HepG2 (cell line): ENCODE measurements around the gene MAPK12. TPM values are rescaled to one million over a fixed set of nuclear protein-coding genes. Genes with fewer than 3 reads are reported as not detected.

ENCODE experiments used
- EHMT2 ChIP-seq: fragments of 200-600 bp; sonication (generic); IDR thresholded peaks from 2 replicates; pipeline ENCODE4 v1.7.0; 2017; ENCODE audit warnings: antibody characterized with exemption, low read depth, low read length, borderline replicate concordance
- FIP1L1 ChIP-seq: fragments of 200-400 bp; formaldehyde crosslinking; IDR thresholded peaks from 2 replicates; pipeline ENCODE4 v1.6.1; 2018; ENCODE audit warnings: low read depth, mild to moderate bottlenecking, low read length, moderate library complexity, borderline replicate concordance; ENCODE audit not compliant: insufficient read depth
- HDAC6 ChIP-seq: fragments of 200-600 bp; sonication (generic); IDR thresholded peaks from 2 replicates; pipeline ENCODE4 v1.7.0; 2017; ENCODE audit warnings: mild to moderate bottlenecking, antibody characterized with exemption, low read length, low read depth
- JUN ChIP-seq: sonication (generic); formaldehyde crosslinking; IDR thresholded peaks from 2 replicates; pipeline ENCODE4 v1.4.0; 2020; ENCODE audit warnings: mild to moderate bottlenecking, missing genetic modification reagents
- KDM4B ChIP-seq: sonication (generic); formaldehyde crosslinking; IDR thresholded peaks from 2 replicates; pipeline ENCODE4 v1.4.0; 2020; ENCODE audit warnings: missing genetic modification reagents
- KDM6A ChIP-seq: IDR thresholded peaks from 2 replicates; pipeline ENCODE4 v1.6.1; 2016; ENCODE audit warnings: low read depth
- KMT2A ChIP-seq: sonication (generic); formaldehyde crosslinking; IDR thresholded peaks from 2 replicates; pipeline ENCODE4 v1.4.0; 2020; ENCODE audit warnings: missing genetic modification reagents
- MED1 ChIP-seq: sonication (generic); formaldehyde crosslinking; IDR thresholded peaks from 2 replicates; pipeline ENCODE4 v1.4.0; 2020; ENCODE audit warnings: missing genetic modification reagents
- POLR2G ChIP-seq: fragments of 200-400 bp; formaldehyde crosslinking; IDR thresholded peaks from 2 replicates; pipeline ENCODE4 v1.6.1; 2018; ENCODE audit warnings: mild to moderate bottlenecking, low read depth, low read length, moderate library complexity
- SIN3B ChIP-seq: fragments of 150-350 bp; IDR thresholded peaks from 2 replicates; pipeline ENCODE4 v1.6.1; 2014; ENCODE audit warnings: low read length
- WIZ ChIP-seq: sonication (generic); formaldehyde crosslinking; IDR thresholded peaks from 2 replicates; pipeline ENCODE4 v1.5.1; 2020; ENCODE audit warnings: mild to moderate bottlenecking, missing genetic modification reagents
- ZNF143 ChIP-seq: sonication (generic); formaldehyde crosslinking; IDR thresholded peaks from 2 replicates; pipeline ENCODE4 v1.4.0; 2020; ENCODE audit warnings: missing genetic modification reagents
- ZNF331 ChIP-seq: sonication (generic); formaldehyde crosslinking; IDR thresholded peaks from 2 replicates; pipeline ENCODE4 v1.4.0; 2020; ENCODE audit warnings: missing genetic modification reagents
- ZNF430 ChIP-seq: sonication (generic); formaldehyde crosslinking; IDR thresholded peaks from 2 replicates; pipeline ENCODE4 v1.9.0; 2021; ENCODE audit warnings: mild to moderate bottlenecking, missing genetic modification reagents
- ZNF460 ChIP-seq: sonication (generic); formaldehyde crosslinking; IDR thresholded peaks from 2 replicates; pipeline ENCODE4 v1.5.1; 2020; ENCODE audit warnings: missing genetic modification reagents, mild to moderate bottlenecking, borderline replicate concordance
- ZNF7 ChIP-seq: IDR thresholded peaks from 2 replicates; pipeline ENCODE4 v1.6.1; 2016; ENCODE audit warnings: missing biosample characterization, missing genetic modification reagents
- polyA plus RNA-seq, 8 experiments: library from polyadenylated mRNA; depleted of rRNA in 3 of 8; stranded (reverse) in 7 of 8; unstranded in 1 of 8; fragments of >200 nt; fragmentation: Illumina TruSeq in 4 of 8; extraction: Trizol in 4 of 8; gene quantifications; 2 replicates each; pipeline versions ENCODE4 v1.2.1 to v1.2.3, GENCODE V29; 2011 to 2016; ENCODE audit warnings: low read depth in 4 of 8, missing spikeins in 1 of 8, mixed read lengths in 1 of 8; ENCODE audit not compliant: insufficient read depth in 1 of 8
- total RNA-seq, 5 experiments: library from RNA; depleted of rRNA; stranded (reverse); fragments of >200 nt; fragmentation: Illumina TruSeq; extraction: Trizol; gene quantifications; 2 replicates each; pipeline ENCODE4 v1.2.3, GENCODE V29; 2016; ENCODE audit warnings: low read depth in 1 of 5
- TF ChIP-seq, protein P1 (sequence below), 2 experiments: sonication (generic) in 1 of 2; formaldehyde crosslinking in 1 of 2; IDR thresholded peaks; 2 replicates each; pipeline versions ENCODE4 v1.4.0 to v1.6.1; 2018 to 2020; ENCODE audit warnings: missing genetic modification reagents in 2 of 2, borderline replicate concordance in 1 of 2, low read depth in 1 of 2, mild to moderate bottlenecking in 1 of 2, missing biosample characterization in 1 of 2
- TF ChIP-seq, protein P2 (sequence below): sonication (generic); formaldehyde crosslinking; IDR thresholded peaks from 2 replicates; pipeline ENCODE4 v1.5.0; 2020; ENCODE audit warnings: missing genetic modification reagents
- TF ChIP-seq, protein P3 (sequence below): sonication (generic); formaldehyde crosslinking; IDR thresholded peaks from 2 replicates; pipeline ENCODE4 v1.8.1; 2023; ENCODE audit warnings: missing genetic modification reagents, mild to moderate bottlenecking, borderline replicate concordance
- TF ChIP-seq, protein P4 (sequence below): IDR thresholded peaks from 2 replicates; pipeline ENCODE4 v1.6.1; 2016; ENCODE audit warnings: missing compliant biosample characterization, missing genetic modification reagents, borderline replicate concordance
- TF ChIP-seq, protein P5 (sequence below): sonication (generic); formaldehyde crosslinking; IDR thresholded peaks from 2 replicates; pipeline ENCODE4 v1.4.0; 2020; ENCODE audit warnings: missing genetic modification reagents
- TF ChIP-seq, protein P6 (sequence below): sonication (generic); formaldehyde crosslinking; IDR thresholded peaks from 2 replicates; pipeline ENCODE4 v1.8.1; 2023; ENCODE audit warnings: mild to moderate bottlenecking, moderate library complexity, missing genetic modification reagents

The MAPK12 gene
- total and polyA plus RNA-seq, 2 of the 13 experiments (the other 11 are each of a cell fraction or from before 2014, with no cell fraction given) = 22.2 to 23.3 TPM

DNA sequence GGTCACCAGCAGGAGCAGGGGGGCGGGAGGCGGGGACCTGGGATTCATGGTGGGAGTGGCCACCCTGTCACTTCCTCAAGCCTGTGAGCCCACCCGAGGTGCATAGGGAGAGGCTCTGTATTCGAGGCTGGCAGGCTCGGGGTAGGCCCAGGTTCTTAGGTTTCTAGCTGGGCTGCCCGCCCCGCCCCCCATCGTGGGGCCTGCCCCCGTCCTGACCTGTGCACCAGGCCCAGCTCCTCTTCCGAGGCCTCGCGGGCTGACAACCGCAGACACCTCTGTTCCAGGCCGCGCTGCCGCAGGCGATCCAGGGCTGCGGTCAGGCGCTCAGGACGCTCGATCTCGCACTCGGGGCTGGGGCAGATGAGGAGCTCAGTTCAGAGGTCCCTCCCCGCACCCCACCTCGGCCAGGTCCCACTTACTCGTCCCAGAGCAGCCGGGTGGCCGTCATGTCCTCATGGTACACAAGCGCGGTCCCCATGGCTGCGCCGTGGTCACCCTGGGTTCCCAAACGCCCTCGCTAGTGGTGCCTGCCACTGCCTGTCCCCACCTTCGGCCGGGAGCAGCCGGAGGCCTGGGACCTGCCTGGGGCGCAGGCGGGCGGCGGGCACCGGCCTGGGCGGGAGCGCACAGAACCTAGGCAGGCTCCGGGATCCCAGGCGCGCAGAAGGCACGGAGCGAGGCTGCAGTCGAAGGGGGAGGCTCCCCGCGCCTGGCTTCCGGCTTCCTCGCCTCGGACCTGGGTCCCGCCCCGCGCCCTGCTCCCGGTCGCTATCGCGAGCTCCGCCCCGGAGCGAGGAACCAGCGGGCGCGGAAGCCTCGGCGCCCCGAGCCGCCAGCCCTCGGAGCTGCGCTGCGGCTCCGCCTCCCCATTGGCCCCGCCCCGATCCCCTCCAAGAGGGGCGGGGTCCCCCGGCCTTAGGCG, 10.7 kb downstream of the MAPK12 start, which contains the start of gene HDAC10 (continued):
- no peak for TF ChIP-seq SIN3B
- TF ChIP-seq JUN = no peak
- TF ChIP-seq HDAC6 = no peak
- peak; percentile 8; the same call in 1 of the 2 replicates for TF ChIP-seq ZNF331 (CRISPR knock-in tag)
- no peak for TF ChIP-seq ZNF430 (CRISPR knock-in tag)
- TF ChIP-seq EHMT2 = no peak
- TF ChIP-seq, protein P1, sequence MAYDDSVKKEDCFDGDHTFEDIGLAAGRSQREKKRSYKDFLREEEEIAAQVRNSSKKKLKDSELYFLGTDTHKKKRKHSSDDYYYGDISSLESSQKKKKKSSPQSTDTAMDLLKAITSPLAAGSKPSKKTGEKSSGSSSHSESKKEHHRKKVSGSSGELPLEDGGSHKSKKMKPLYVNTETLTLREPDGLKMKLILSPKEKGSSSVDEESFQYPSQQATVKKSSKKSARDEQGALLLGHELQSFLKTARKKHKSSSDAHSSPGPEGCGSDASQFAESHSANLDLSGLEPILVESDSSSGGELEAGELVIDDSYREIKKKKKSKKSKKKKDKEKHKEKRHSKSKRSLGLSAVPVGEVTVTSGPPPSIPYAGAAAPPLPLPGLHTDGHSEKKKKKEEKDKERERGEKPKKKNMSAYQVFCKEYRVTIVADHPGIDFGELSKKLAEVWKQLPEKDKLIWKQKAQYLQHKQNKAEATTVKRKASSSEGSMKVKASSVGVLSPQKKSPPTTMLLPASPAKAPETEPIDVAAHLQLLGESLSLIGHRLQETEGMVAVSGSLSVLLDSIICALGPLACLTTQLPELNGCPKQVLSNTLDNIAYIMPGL (CRISPR knock-in tag; IDR thresholded peaks at IDR 0.05; ENCODE audit: borderline replicate concordance in 1 of 2, low read depth in 1 of 2) = peak in 1 of 2 experiments; percentile 85; a peak in 3 of 4 replicates
- TF ChIP-seq ZNF460 = no peak
- TF ChIP-seq, protein P2, sequence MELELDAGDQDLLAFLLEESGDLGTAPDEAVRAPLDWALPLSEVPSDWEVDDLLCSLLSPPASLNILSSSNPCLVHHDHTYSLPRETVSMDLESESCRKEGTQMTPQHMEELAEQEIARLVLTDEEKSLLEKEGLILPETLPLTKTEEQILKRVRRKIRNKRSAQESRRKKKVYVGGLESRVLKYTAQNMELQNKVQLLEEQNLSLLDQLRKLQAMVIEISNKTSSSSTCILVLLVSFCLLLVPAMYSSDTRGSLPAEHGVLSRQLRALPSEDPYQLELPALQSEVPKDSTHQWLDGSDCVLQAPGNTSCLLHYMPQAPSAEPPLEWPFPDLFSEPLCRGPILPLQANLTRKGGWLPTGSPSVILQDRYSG (CRISPR knock-in tag) = no peak
- TF ChIP-seq FIP1L1 = no peak; the same call in 1 of the 2 replicates
- peak; percentile 73 for TF ChIP-seq POLR2G
- no peak for TF ChIP-seq WIZ (CRISPR knock-in tag)
- TF ChIP-seq, protein P3, sequence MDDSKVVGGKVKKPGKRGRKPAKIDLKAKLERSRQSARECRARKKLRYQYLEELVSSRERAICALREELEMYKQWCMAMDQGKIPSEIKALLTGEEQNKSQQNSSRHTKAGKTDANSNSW (CRISPR knock-in tag) = peak; percentile 80; the same call in 1 of the 2 replicates
- TF ChIP-seq, protein P4, sequence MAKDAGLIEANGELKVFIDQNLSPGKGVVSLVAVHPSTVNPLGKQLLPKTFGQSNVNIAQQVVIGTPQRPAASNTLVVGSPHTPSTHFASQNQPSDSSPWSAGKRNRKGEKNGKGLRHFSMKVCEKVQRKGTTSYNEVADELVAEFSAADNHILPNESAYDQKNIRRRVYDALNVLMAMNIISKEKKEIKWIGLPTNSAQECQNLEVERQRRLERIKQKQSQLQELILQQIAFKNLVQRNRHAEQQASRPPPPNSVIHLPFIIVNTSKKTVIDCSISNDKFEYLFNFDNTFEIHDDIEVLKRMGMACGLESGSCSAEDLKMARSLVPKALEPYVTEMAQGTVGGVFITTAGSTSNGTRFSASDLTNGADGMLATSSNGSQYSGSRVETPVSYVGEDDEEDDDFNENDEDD (CRISPR knock-in tag) = no peak
- TF ChIP-seq, protein P5, sequence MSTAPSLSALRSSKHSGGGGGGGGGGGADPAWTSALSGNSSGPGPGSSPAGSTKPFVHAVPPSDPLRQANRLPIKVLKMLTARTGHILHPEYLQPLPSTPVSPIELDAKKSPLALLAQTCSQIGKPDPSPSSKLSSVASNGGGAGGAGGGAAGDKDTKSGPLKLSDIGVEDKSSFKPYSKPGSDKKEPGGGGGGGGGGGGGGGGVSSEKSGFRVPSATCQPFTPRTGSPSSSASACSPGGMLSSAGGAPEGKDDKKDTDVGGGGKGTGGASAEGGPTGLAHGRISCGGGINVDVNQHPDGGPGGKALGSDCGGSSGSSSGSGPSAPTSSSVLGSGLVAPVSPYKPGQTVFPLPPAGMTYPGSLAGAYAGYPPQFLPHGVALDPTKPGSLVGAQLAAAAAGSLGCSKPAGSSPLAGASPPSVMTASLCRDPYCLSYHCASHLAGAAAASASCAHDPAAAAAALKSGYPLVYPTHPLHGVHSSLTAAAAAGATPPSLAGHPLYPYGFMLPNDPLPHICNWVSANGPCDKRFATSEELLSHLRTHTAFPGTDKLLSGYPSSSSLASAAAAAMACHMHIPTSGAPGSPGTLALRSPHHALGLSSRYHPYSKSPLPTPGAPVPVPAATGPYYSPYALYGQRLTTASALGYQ = 0 out of 2 replicates have a peak, but pooled peaks have one; percentile 13
- no peak for TF ChIP-seq ZNF7 (CRISPR knock-in tag)
- TF ChIP-seq KDM4B (CRISPR knock-in tag) = no peak
- no peak for TF ChIP-seq KDM6A (CRISPR knock-in tag)
- TF ChIP-seq MED1 (CRISPR knock-in tag) = peak; percentile 48; the same call in 1 of the 2 replicates
- TF ChIP-seq, protein P6, sequence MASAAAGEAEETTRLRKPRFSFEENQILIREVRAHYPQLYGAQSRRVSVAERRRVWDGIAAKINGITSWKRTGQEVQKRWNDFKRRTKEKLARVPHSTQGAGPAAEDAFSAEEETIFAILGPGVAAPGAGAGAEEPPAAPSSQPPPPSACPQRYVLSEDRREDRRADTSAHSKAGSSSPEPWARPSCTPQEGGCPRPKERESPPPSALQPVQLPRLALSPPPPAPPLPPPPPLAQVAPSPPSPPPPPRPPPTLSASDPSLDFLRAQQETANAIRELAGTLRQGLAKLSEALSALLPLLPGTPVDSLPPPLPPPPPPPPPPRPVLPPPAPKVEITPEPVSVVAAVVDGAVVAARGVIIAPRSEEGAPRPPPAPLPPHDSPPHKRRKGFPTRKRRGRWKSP (CRISPR knock-in tag) = peak; percentile 72
- TF ChIP-seq ZNF143 (CRISPR knock-in tag) = no peak
- TF ChIP-seq KMT2A (CRISPR knock-in tag) = no peak
